A549 (cell line): ENCODE measurements around the gene NPIPA7.
"Not testable (repeated sequence)": the region's sequence is repeated elsewhere in the genome, so short reads cannot be mapped to it uniquely, and the experiment has no call there.

Experiments
- CHD4 ChIP-seq: fragments of 200-600 bp; sonication (generic); IDR thresholded peaks from 2 replicates; pipeline ENCODE4 v1.6.1; 2016; ENCODE audit warnings: antibody characterized with exemption, mild to moderate bottlenecking, borderline replicate concordance
- CTCF ChIP-seq: fragments of >200 bp; sonication (Bioruptor Twin); formaldehyde crosslinking; IDR thresholded peaks from 3 replicates; pipeline ENCODE4 v1.5.1; 2016
- EP300 ChIP-seq, 2 experiments: fragments of >200 bp; sonication (Bioruptor Twin); formaldehyde crosslinking; IDR thresholded peaks; 2 replicates in 1 of 2; 3 replicates in 1 of 2; pipeline ENCODE4 v1.6.1; 2016 to 2017
- ESRRA ChIP-seq: fragments of 150-350 bp; IDR thresholded peaks from 2 replicates; pipeline ENCODE4 v1.6.1; 2014; ENCODE audit warnings: mild to moderate bottlenecking, low read length, borderline replicate concordance
- HMGXB4 ChIP-seq: fragments of 250-450 bp; sonication (Bioruptor Pico); IDR thresholded peaks from 2 replicates; pipeline ENCODE4 v1.5.0; 2021; ENCODE audit warnings: mild to moderate bottlenecking, moderate library complexity, borderline replicate concordance
- HOXB5 ChIP-seq: fragments of 250-450 bp; sonication (Bioruptor Pico); IDR thresholded peaks from 2 replicates; pipeline ENCODE4 v1.5.0; 2020; ENCODE audit warnings: mild to moderate bottlenecking, moderate library complexity
- JUN ChIP-seq, 2 experiments: fragments of >200 bp; sonication (Bioruptor Twin); formaldehyde crosslinking; IDR thresholded peaks; 2 replicates in 1 of 2; 3 replicates in 1 of 2; pipeline ENCODE4 v1.6.1; 2016 to 2017
- MAX ChIP-seq: IDR thresholded peaks from 2 replicates; pipeline ENCODE4 v1.6.1; 2012
- MYC ChIP-seq: IDR thresholded peaks from 2 replicates; pipeline ENCODE4 v1.6.1; 2012; ENCODE audit warnings: mild to moderate bottlenecking, inconsistent platforms, low read length, improper control_type of control experiment, borderline replicate concordance
- POLR2A ChIP-seq: IDR thresholded peaks from 2 replicates; pipeline ENCODE4 v1.6.1; 2012; ENCODE audit warnings: mild to moderate bottlenecking, low read length
- POLR2AphosphoS2 ChIP-seq: conservative IDR thresholded peaks from 2 replicates; pipeline ENCODE4 v1.6.1; 2012; ENCODE audit warnings: low read length, improper control_type of control experiment, inconsistent platforms
- RAD21 ChIP-seq, 2 experiments: fragments of >200 bp in 1 of 2; sonication (Bioruptor Twin) in 1 of 2; formaldehyde crosslinking in 1 of 2; IDR thresholded peaks in 1 of 2; conservative IDR thresholded peaks in 1 of 2; 2 replicates in 1 of 2; 3 replicates in 1 of 2; pipeline ENCODE4 v1.6.1; 2012 to 2018; ENCODE audit warnings: inconsistent platforms in 1 of 2
- REST ChIP-seq: fragments of 200-600 bp; sonication (generic); IDR thresholded peaks from 2 replicates; pipeline ENCODE4 v1.6.1; 2016; ENCODE audit warnings: antibody characterized with exemption, mild to moderate bottlenecking, moderate library complexity

GRCh38 chr16:16431135-16431534, 52.2 kb downstream of the NPIPA7 start:
- TF ChIP-seq CTCF; EP300 (IDR thresholded peaks at IDR 0.05); POLR2A; CHD4; HOXB5; MAX; ESRRA; REST; MYC; JUN (IDR thresholded peaks at IDR 0.05); HMGXB4 (CRISPR knock-in tag); RAD21 (conservative IDR thresholded peaks at IDR 0.05 in 1 of 2, IDR thresholded peaks at IDR 0.05 in 1 of 2); POLR2AphosphoS2: not testable (repeated sequence)
